Right lobe of liver (tissue), 4 donors: Measurements from ENCODE around the gene MYO15A.

Experiments
- POLR2A ChIP-seq: fragments of 450-650 bp; IDR thresholded peaks from one replicate; pipeline ENCODE4 v1.6.1; 2017; ENCODE audit warnings: antibody characterized with exemption, mild to moderate bottlenecking
- TF ChIP-seq, protein P1 (sequence below), 4 donors: fragments of 200-600 bp in 3 of 4; fragments of 450-650 bp in 1 of 4; IDR thresholded peaks; one replicate each; pipeline versions ENCODE4 v1.5.1 to v1.8.0; 2016 to 2022; ENCODE audit warnings: antibody characterized with exemption in 4 of 4, mild to moderate bottlenecking in 2 of 4
- donor health status: DM: no; HTN: no; CAD: no.
- donor health status: DM: no; HTN: no; CAD: no.
- donor health status: DM: no; HTN: yes; CAD: no.

DNA sequence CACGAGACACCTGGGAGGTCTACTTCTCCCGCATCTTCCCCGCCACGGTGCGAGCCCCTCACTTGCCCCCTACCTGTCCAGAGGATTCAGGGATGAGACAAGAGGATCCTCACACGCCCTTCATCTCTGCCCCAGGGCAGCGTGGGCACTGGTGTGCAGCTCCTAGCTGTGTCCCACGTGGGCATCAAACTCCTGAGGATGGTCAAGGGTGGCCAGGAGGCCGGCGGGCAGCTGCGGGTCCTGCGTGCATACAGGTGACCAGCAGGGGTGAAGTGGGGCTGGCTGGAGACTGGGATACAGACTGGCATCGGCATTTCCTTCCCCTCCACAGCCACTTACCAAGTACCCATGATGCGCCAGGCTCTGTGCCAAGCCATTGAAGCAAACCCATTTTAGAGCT lies 46.6 kb downstream of the MYO15A start:
- TF ChIP-seq, protein P1, sequence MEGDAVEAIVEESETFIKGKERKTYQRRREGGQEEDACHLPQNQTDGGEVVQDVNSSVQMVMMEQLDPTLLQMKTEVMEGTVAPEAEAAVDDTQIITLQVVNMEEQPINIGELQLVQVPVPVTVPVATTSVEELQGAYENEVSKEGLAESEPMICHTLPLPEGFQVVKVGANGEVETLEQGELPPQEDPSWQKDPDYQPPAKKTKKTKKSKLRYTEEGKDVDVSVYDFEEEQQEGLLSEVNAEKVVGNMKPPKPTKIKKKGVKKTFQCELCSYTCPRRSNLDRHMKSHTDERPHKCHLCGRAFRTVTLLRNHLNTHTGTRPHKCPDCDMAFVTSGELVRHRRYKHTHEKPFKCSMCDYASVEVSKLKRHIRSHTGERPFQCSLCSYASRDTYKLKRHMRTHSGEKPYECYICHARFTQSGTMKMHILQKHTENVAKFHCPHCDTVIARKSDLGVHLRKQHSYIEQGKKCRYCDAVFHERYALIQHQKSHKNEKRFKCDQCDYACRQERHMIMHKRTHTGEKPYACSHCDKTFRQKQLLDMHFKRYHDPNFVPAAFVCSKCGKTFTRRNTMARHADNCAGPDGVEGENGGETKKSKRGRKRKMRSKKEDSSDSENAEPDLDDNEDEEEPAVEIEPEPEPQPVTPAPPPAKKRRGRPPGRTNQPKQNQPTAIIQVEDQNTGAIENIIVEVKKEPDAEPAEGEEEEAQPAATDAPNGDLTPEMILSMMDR (IDR thresholded peaks at IDR 0.05), result no peak
- no peak for TF ChIP-seq POLR2A
